HCT116 (cell line): Measurements from ENCODE around the gene CACNG6. TPM values are rescaled to one million over a fixed set of nuclear protein-coding genes. Genes with fewer than 3 reads are reported as not detected.

Experiments used
- ATAC-seq: fragments of 200-7000 bp; cut with Tn5 transposase; 2 replicates; pipeline ENCODE4 v1.9.1; 2020; ENCODE audit warnings: mild to moderate bottlenecking, moderate library complexity
- BruUV-seq: library from RNA; stranded (reverse); fragments of 400-500 nt; replicated peaks from 2 replicates; lab custom pipeline; 2021; lab: Mats Ljungman, UMichigan
- CTCF ChIA-PET: fragments of 300-600 bp; sonication (Branson Sonifier 250); formaldehyde crosslinking; loops from one replicate; lab custom pipeline; 2021; ENCODE audit warnings: antibody characterized with exemption; lab: Charles Lee
- POLR2A ChIA-PET: fragments of 300-600, 350-600 bp; sonication (Branson Sonifier 250); formaldehyde crosslinking; loops from one replicate; lab custom pipeline; 2021; ENCODE audit warnings: antibody characterized with exemption; lab: Charles Lee
- RAD21 ChIA-PET, 2 experiments: fragments of 300-600 bp; sonication (Branson Sonifier 250); formaldehyde crosslinking; loops; one replicate each; lab custom pipeline; 2023; ENCODE audit warnings: low total read pairs in 2 of 2; ENCODE audit not compliant: uncharacterized antibody in 2 of 2, unreplicated experiment in 2 of 2, low non-redundant PET in 1 of 2; lab: Charles Lee
- DNase-seq: peaks from one replicate; pipeline ENCODE4 v3.0.0-alpha.2; 2010; ENCODE audit warnings: low read depth, low spot score
- H2AFZ ChIP-seq: fragments of 200-600 bp; shearing (Covaris generic), sonication (generic); 2 replicates; pipeline ENCODE4 v1.6.1; 2017; ENCODE audit warnings: low read depth, mixed run types, mixed read lengths, antibody characterized with exemption, low read length; ENCODE audit not compliant: poor library complexity, severe bottlenecking
- H3K27ac ChIP-seq: 2 replicates; pipeline ENCODE4 v1.5.1; 2012; ENCODE audit warnings: low read depth, low read length
- H3K27me3 ChIP-seq: fragments of 200-600 bp; sonication (generic); 2 replicates; pipeline ENCODE4 v1.6.1; 2016; ENCODE audit warnings: mixed run types, low read length, mixed read lengths; ENCODE audit not compliant: insufficient read depth
- H3K36me3 ChIP-seq, 2 experiments: fragments of 200-500 bp in 1 of 2; fragments of 200-600 bp in 1 of 2; sonication (Bioruptor generic) in 1 of 2; sonication (generic) in 1 of 2; 2 replicates each; pipeline versions ENCODE4 v1.5.1 to v1.6.1; 2014 to 2016; ENCODE audit warnings: low read length in 2 of 2, inconsistent platforms in 1 of 2, mixed read lengths in 1 of 2, mixed run types in 1 of 2; ENCODE audit not compliant: insufficient read depth in 2 of 2, control insufficient read depth in 1 of 2
- H3K4me1 ChIP-seq, 2 experiments: fragments of 200-600 bp in 1 of 2; sonication (generic) in 1 of 2; 2 replicates each; pipeline versions ENCODE4 v1.5.1 to v1.6.1; 2012 to 2017; ENCODE audit warnings: low read length in 2 of 2, inconsistent platforms in 1 of 2, mild to moderate bottlenecking in 1 of 2, mixed read lengths in 1 of 2, mixed run types in 1 of 2, moderate library complexity in 1 of 2; ENCODE audit not compliant: insufficient read depth in 2 of 2, control insufficient read depth in 1 of 2
- H3K4me2 ChIP-seq: fragments of 200-600 bp; sonication (generic); 2 replicates; pipeline ENCODE4 v1.6.1; 2017; ENCODE audit warnings: mixed run types, low read length, mixed read lengths
- H3K4me3 ChIP-seq, 2 experiments: fragments of 200-600 bp in 1 of 2; sonication (generic) in 1 of 2; replicated peaks in 1 of 2; 2 replicates each; pipeline ENCODE4 v1.5.1; 2011 to 2016; ENCODE audit warnings: low read length in 2 of 2, control low read depth in 1 of 2, low read depth in 1 of 2, mild to moderate bottlenecking in 1 of 2, mixed read lengths in 1 of 2, mixed run types in 1 of 2
- H3K79me2 ChIP-seq: fragments of 200-600 bp; sonication (generic); 2 replicates; pipeline ENCODE4 v1.6.1; 2017; ENCODE audit warnings: mild to moderate bottlenecking, mixed run types, low read length, moderate library complexity, mixed read lengths; ENCODE audit not compliant: insufficient read depth
- H3K9ac ChIP-seq: fragments of 200-600 bp; sonication (generic); 2 replicates; pipeline ENCODE4 v1.6.1; 2016; ENCODE audit warnings: low read length, mixed read lengths
- H3K9me2 ChIP-seq: fragments of 200-600 bp; sonication (generic), shearing (Covaris generic); 2 replicates; pipeline ENCODE4 v1.6.1; 2017; ENCODE audit warnings: mixed run types, mild to moderate bottlenecking, moderate library complexity; ENCODE audit not compliant: insufficient read depth
- H3K9me3 ChIP-seq, 2 experiments: fragments of 200-500 bp in 1 of 2; fragments of 200-600 bp in 1 of 2; sonication (Bioruptor generic) in 1 of 2; sonication (generic) in 1 of 2; 2 replicates each; pipeline ENCODE4 v1.6.1; 2014 to 2017; ENCODE audit warnings: low read length in 2 of 2, mixed read lengths in 2 of 2, inconsistent platforms in 1 of 2, low read depth in 1 of 2, mild to moderate bottlenecking in 1 of 2, mixed run types in 1 of 2, moderate library complexity in 1 of 2; ENCODE audit not compliant: control insufficient read depth in 1 of 2, insufficient read depth in 1 of 2
- H4K20me1 ChIP-seq: fragments of 200-600 bp; sonication (generic), shearing (Covaris generic); 2 replicates; pipeline ENCODE4 v1.6.1; 2017; ENCODE audit warnings: mixed run types, mild to moderate bottlenecking, moderate library complexity; ENCODE audit not compliant: insufficient read depth
- ATF3 ChIP-seq: IDR thresholded peaks from 2 replicates; pipeline ENCODE4 v1.6.1; 2012
- CTCF ChIP-seq, 3 experiments: fragments of 200-600 bp in 1 of 3; sonication (generic) in 1 of 3; IDR thresholded peaks in 2 of 3; conservative IDR thresholded peaks in 1 of 3; 2 replicates each; pipeline ENCODE4 v1.5.1; 2012 to 2017; ENCODE audit warnings: low read depth in 2 of 3, low read length in 2 of 3, antibody characterized with exemption in 1 of 3, borderline replicate concordance in 1 of 3, control low read depth in 1 of 3, mild to moderate bottlenecking in 1 of 3, mixed read lengths in 1 of 3, mixed run types in 1 of 3, moderate library complexity in 1 of 3; ENCODE audit not compliant: insufficient read depth in 1 of 3
- EZH2 ChIP-seq: fragments of 200-600 bp; sonication (generic); IDR thresholded peaks from 2 replicates; pipeline ENCODE4 v1.6.1; 2017; ENCODE audit warnings: antibody characterized with exemption, mixed run types
- EZH2phosphoT487 ChIP-seq: fragments of 200-600 bp; IDR thresholded peaks from 2 replicates; pipeline ENCODE4 v1.6.1; 2018; ENCODE audit warnings: antibody characterized with exemption, borderline replicate concordance
- FOSL1 ChIP-seq: IDR thresholded peaks from 2 replicates; pipeline ENCODE4 v1.6.1; 2012; ENCODE audit warnings: low read depth
- JUND ChIP-seq: IDR thresholded peaks from 2 replicates; pipeline ENCODE4 v1.6.1; 2012
- MAX ChIP-seq: IDR thresholded peaks from 2 replicates; pipeline ENCODE4 v1.6.1; 2012
- POLR2A ChIP-seq: IDR thresholded peaks from 2 replicates; pipeline ENCODE4 v1.7.0; 2011; ENCODE audit warnings: borderline replicate concordance; ENCODE audit not compliant: insufficient read depth, insufficient read length; ENCODE audit errors: extremely low read depth
- POLR2AphosphoS5 ChIP-seq: IDR thresholded peaks from 2 replicates; pipeline ENCODE4 v1.6.1; 2011; ENCODE audit warnings: mild to moderate bottlenecking, low read depth, low read length, moderate library complexity
- RAD21 ChIP-seq: IDR thresholded peaks from 2 replicates; pipeline ENCODE4 v1.6.1; 2012; ENCODE audit warnings: low read depth, mild to moderate bottlenecking
- SIN3A ChIP-seq: IDR thresholded peaks from 2 replicates; pipeline ENCODE4 v1.6.1; 2012; ENCODE audit warnings: low read depth
- SP1 ChIP-seq: IDR thresholded peaks from 2 replicates; pipeline ENCODE4 v1.6.1; 2012; ENCODE audit warnings: low read depth
- SRF ChIP-seq: IDR thresholded peaks from 2 replicates; pipeline ENCODE4 v1.6.1; 2012; ENCODE audit warnings: low read depth
- TCF7L2 ChIP-seq: IDR thresholded peaks from 2 replicates; pipeline ENCODE4 v1.7.0; 2011; ENCODE audit warnings: borderline replicate concordance, inconsistent platforms; ENCODE audit not compliant: insufficient read depth, insufficient read length; ENCODE audit errors: extremely low read depth
- ZNF274 ChIP-seq: fragments of 200-500 bp; sonication (Bioruptor generic); IDR thresholded peaks from 2 replicates; pipeline ENCODE4 v1.6.1; 2014; ENCODE audit warnings: mild to moderate bottlenecking, low read depth, low read length, inconsistent platforms
- intact Hi-C: fragments of 100-400 bp; cut with micrococcal nuclease; formaldehyde crosslinking; loops from 2 replicates; pipeline ENCODE4 v1.10.0; 2022
- total RNA-seq: library from RNA; stranded (reverse); gene quantifications from one replicate; pipeline ENCODE4 v1.2.1, GENCODE V29; 2021; ENCODE audit not compliant: unreplicated experiment
- TF ChIP-seq, protein P1 (sequence below): IDR thresholded peaks from 2 replicates; pipeline ENCODE4 v1.6.1; 2012; ENCODE audit warnings: low read depth
- TF ChIP-seq, protein P2 (sequence below): IDR thresholded peaks from 2 replicates; pipeline ENCODE4 v1.6.1; 2011; ENCODE audit warnings: mild to moderate bottlenecking, low read length, moderate library complexity; ENCODE audit not compliant: insufficient replicate concordance; ENCODE audit errors: extremely low read depth

Gene CACNG6
- total RNA-seq, 1 experiment from 2014 or later = 0.15 TPM

DNA sequence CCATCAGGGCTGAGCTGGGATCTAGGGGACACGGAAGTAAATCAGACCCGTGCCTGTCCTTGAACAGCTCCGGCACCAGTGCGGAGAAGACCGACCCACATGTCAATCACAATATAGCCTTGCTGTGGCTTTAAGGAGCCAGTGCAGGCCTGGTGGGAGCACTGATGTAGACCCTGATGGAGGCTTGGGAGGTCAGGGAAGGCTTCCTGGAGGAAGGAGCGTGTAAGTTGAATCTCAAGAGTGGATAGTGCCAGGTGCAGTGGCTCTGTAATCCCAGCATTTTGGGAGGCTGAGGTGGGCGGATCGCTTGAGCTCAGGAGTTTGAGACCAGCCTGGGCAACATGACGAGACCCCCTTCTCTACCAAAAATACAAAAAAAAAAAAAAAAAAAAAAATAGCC, 39.5 kb upstream of the CACNG6 start:
- H3K4me3 ChIP-seq = no peak overlapping the region
- intact Hi-C loops = no loop called here
- BruUV-seq = no TSS peak

More for the DNA sequence above, 39.5 kb upstream of the CACNG6 start:
- H4K20me1 ChIP-seq = no peaks in the 10 kb centered on the region
- TF ChIP-seq TCF7L2 (no peak), MAX (no peak), ATF3 (no peak), SRF (no peak), EZH2phosphoT487 (no peak), RAD21 (no peak), POLR2A (no peak), FOSL1 (no peak), CTCF (IDR thresholded peaks at IDR 0.05 in 2 of 3, conservative IDR thresholded peaks at IDR 0.05 in 1 of 3; ENCODE audit: borderline replicate concordance in 1 of 3, insufficient read depth in 1 of 3, low read depth in 2 of 3, low read length in 2 of 3) (no peak), EZH2 (no peak), SP1 (no peak), SIN3A (no peak), ZNF274 (no peak), JUND (no peak), POLR2AphosphoS5 (no peak)
- TF ChIP-seq, protein P1, sequence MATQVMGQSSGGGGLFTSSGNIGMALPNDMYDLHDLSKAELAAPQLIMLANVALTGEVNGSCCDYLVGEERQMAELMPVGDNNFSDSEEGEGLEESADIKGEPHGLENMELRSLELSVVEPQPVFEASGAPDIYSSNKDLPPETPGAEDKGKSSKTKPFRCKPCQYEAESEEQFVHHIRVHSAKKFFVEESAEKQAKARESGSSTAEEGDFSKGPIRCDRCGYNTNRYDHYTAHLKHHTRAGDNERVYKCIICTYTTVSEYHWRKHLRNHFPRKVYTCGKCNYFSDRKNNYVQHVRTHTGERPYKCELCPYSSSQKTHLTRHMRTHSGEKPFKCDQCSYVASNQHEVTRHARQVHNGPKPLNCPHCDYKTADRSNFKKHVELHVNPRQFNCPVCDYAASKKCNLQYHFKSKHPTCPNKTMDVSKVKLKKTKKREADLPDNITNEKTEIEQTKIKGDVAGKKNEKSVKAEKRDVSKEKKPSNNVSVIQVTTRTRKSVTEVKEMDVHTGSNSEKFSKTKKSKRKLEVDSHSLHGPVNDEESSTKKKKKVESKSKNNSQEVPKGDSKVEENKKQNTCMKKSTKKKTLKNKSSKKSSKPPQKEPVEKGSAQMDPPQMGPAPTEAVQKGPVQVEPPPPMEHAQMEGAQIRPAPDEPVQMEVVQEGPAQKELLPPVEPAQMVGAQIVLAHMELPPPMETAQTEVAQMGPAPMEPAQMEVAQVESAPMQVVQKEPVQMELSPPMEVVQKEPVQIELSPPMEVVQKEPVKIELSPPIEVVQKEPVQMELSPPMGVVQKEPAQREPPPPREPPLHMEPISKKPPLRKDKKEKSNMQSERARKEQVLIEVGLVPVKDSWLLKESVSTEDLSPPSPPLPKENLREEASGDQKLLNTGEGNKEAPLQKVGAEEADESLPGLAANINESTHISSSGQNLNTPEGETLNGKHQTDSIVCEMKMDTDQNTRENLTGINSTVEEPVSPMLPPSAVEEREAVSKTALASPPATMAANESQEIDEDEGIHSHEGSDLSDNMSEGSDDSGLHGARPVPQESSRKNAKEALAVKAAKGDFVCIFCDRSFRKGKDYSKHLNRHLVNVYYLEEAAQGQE = no peak
- TF ChIP-seq, protein P2, sequence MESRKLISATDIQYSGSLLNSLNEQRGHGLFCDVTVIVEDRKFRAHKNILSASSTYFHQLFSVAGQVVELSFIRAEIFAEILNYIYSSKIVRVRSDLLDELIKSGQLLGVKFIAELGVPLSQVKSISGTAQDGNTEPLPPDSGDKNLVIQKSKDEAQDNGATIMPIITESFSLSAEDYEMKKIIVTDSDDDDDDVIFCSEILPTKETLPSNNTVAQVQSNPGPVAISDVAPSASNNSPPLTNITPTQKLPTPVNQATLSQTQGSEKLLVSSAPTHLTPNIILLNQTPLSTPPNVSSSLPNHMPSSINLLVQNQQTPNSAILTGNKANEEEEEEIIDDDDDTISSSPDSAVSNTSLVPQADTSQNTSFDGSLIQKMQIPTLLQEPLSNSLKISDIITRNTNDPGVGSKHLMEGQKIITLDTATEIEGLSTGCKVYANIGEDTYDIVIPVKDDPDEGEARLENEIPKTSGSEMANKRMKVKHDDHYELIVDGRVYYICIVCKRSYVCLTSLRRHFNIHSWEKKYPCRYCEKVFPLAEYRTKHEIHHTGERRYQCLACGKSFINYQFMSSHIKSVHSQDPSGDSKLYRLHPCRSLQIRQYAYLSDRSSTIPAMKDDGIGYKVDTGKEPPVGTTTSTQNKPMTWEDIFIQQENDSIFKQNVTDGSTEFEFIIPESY = no peak
- DNase-seq = no peak
- ChIA-PET CTCF (interaction anchor here (1.6 kb wide), 1 partner anchor 29 kb away, joined by 5 read pairs; no protein-coding TSS in a partner anchor), POLR2A (no interaction called here), RAD21 (no interaction called here)
- H2AFZ ChIP-seq = no peak overlapping the region
- H3K79me2 ChIP-seq = no peaks in the 10 kb centered on the region
- H3K36me3 ChIP-seq = no peaks in the 10 kb centered on the region
- H3K27ac ChIP-seq = no peak overlapping the region
- H3K27me3 ChIP-seq = no peaks in the 10 kb centered on the region
- no peaks in the 10 kb centered on the region for H3K9me2 ChIP-seq
- no peaks in the 10 kb centered on the region for H3K4me1 ChIP-seq
- H3K9me3 ChIP-seq = no peaks in the 10 kb centered on the region
- ATAC-seq = no peak
- no peak overlapping the region for H3K9ac ChIP-seq
- H3K4me2 ChIP-seq = no peak overlapping the region
